ENCODE results near the gene CCDC194.

DNA sequence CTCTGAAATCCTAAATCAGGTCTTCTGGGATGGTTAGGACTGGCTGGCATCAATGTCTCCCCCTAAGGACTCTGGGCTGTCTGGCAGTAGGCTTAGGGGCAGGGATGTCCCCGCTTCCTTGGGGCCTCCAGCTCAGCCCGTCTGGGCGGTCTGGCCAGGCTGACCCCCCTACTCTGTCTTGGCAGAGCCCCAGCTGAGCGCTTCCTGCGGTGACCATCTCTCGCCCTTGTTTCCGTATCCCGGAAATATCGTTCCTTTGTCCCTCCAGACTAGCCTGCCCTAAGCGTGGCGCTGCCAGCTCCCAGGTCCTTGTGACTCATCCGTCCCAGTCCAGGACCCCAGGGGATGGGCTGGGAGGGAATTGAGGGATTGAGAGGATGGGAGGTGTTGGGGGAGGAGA, 45.3 kb downstream of the CCDC194 start:
- no peak for TF ChIP-seq TBP (IDR thresholded peaks at IDR 0.05; ENCODE audit: low read depth, low read length)
- TF ChIP-seq, protein P1, sequence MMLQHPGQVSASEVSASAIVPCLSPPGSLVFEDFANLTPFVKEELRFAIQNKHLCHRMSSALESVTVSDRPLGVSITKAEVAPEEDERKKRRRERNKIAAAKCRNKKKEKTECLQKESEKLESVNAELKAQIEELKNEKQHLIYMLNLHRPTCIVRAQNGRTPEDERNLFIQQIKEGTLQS (IDR thresholded peaks at IDR 0.05; ENCODE audit: insufficient read depth, low read depth, low read length), result no peak
- TF ChIP-seq, protein P2, sequence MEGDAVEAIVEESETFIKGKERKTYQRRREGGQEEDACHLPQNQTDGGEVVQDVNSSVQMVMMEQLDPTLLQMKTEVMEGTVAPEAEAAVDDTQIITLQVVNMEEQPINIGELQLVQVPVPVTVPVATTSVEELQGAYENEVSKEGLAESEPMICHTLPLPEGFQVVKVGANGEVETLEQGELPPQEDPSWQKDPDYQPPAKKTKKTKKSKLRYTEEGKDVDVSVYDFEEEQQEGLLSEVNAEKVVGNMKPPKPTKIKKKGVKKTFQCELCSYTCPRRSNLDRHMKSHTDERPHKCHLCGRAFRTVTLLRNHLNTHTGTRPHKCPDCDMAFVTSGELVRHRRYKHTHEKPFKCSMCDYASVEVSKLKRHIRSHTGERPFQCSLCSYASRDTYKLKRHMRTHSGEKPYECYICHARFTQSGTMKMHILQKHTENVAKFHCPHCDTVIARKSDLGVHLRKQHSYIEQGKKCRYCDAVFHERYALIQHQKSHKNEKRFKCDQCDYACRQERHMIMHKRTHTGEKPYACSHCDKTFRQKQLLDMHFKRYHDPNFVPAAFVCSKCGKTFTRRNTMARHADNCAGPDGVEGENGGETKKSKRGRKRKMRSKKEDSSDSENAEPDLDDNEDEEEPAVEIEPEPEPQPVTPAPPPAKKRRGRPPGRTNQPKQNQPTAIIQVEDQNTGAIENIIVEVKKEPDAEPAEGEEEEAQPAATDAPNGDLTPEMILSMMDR (IDR thresholded peaks at IDR 0.05; ENCODE audit: control extremely low read depth in 1 of 3, insufficient read depth in 1 of 3, low read depth in 1 of 3, low read length in 3 of 3), result no peak
- no peak for TF ChIP-seq ZNF274 (IDR thresholded peaks at IDR 0.05; ENCODE audit: borderline replicate concordance, extremely low read depth, low read length)
- no peak for TF ChIP-seq SP2 (IDR thresholded peaks at IDR 0.05; ENCODE audit: low read length)
- TF ChIP-seq, protein P3, sequence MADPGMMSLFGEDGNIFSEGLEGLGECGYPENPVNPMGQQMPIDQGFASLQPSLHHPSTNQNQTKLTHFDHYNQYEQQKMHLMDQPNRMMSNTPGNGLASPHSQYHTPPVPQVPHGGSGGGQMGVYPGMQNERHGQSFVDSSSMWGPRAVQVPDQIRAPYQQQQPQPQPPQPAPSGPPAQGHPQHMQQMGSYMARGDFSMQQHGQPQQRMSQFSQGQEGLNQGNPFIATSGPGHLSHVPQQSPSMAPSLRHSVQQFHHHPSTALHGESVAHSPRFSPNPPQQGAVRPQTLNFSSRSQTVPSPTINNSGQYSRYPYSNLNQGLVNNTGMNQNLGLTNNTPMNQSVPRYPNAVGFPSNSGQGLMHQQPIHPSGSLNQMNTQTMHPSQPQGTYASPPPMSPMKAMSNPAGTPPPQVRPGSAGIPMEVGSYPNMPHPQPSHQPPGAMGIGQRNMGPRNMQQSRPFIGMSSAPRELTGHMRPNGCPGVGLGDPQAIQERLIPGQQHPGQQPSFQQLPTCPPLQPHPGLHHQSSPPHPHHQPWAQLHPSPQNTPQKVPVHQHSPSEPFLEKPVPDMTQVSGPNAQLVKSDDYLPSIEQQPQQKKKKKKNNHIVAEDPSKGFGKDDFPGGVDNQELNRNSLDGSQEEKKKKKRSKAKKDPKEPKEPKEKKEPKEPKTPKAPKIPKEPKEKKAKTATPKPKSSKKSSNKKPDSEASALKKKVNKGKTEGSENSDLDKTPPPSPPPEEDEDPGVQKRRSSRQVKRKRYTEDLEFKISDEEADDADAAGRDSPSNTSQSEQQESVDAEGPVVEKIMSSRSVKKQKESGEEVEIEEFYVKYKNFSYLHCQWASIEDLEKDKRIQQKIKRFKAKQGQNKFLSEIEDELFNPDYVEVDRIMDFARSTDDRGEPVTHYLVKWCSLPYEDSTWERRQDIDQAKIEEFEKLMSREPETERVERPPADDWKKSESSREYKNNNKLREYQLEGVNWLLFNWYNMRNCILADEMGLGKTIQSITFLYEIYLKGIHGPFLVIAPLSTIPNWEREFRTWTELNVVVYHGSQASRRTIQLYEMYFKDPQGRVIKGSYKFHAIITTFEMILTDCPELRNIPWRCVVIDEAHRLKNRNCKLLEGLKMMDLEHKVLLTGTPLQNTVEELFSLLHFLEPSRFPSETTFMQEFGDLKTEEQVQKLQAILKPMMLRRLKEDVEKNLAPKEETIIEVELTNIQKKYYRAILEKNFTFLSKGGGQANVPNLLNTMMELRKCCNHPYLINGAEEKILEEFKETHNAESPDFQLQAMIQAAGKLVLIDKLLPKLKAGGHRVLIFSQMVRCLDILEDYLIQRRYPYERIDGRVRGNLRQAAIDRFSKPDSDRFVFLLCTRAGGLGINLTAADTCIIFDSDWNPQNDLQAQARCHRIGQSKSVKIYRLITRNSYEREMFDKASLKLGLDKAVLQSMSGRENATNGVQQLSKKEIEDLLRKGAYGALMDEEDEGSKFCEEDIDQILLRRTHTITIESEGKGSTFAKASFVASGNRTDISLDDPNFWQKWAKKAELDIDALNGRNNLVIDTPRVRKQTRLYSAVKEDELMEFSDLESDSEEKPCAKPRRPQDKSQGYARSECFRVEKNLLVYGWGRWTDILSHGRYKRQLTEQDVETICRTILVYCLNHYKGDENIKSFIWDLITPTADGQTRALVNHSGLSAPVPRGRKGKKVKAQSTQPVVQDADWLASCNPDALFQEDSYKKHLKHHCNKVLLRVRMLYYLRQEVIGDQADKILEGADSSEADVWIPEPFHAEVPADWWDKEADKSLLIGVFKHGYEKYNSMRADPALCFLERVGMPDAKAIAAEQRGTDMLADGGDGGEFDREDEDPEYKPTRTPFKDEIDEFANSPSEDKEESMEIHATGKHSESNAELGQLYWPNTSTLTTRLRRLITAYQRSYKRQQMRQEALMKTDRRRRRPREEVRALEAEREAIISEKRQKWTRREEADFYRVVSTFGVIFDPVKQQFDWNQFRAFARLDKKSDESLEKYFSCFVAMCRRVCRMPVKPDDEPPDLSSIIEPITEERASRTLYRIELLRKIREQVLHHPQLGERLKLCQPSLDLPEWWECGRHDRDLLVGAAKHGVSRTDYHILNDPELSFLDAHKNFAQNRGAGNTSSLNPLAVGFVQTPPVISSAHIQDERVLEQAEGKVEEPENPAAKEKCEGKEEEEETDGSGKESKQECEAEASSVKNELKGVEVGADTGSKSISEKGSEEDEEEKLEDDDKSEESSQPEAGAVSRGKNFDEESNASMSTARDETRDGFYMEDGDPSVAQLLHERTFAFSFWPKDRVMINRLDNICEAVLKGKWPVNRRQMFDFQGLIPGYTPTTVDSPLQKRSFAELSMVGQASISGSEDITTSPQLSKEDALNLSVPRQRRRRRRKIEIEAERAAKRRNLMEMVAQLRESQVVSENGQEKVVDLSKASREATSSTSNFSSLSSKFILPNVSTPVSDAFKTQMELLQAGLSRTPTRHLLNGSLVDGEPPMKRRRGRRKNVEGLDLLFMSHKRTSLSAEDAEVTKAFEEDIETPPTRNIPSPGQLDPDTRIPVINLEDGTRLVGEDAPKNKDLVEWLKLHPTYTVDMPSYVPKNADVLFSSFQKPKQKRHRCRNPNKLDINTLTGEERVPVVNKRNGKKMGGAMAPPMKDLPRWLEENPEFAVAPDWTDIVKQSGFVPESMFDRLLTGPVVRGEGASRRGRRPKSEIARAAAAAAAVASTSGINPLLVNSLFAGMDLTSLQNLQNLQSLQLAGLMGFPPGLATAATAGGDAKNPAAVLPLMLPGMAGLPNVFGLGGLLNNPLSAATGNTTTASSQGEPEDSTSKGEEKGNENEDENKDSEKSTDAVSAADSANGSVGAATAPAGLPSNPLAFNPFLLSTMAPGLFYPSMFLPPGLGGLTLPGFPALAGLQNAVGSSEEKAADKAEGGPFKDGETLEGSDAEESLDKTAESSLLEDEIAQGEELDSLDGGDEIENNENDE (IDR thresholded peaks at IDR 0.05; ENCODE audit: insufficient replicate concordance, low read length), result no peak
- TF ChIP-seq EZH2 (IDR thresholded peaks at IDR 0.05; ENCODE audit: low read depth, low read length, severe bottlenecking), result no peak
- TF ChIP-seq RAD21 (IDR thresholded peaks at IDR 0.05 in 1 of 2, conservative IDR thresholded peaks at IDR 0.05 in 1 of 2; ENCODE audit: low read depth in 2 of 2, low read length in 2 of 2), result no peak
- TF ChIP-seq, protein P4, sequence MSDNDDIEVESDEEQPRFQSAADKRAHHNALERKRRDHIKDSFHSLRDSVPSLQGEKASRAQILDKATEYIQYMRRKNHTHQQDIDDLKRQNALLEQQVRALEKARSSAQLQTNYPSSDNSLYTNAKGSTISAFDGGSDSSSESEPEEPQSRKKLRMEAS (IDR thresholded peaks at IDR 0.05), result no peak
- no peak for TF ChIP-seq JUN (IDR thresholded peaks at IDR 0.05; ENCODE audit: low read depth, low read length)
- no peak for TF ChIP-seq POU5F1 (IDR thresholded peaks at IDR 0.05; ENCODE audit: low read depth, low read length)
